ENCODE data around the gene GPR108.
"Not testable (repeated sequence)": the region's sequence is repeated elsewhere in the genome, so short reads cannot be mapped to it uniquely, and the experiment has no call there.

Gene GPR108

DNA sequence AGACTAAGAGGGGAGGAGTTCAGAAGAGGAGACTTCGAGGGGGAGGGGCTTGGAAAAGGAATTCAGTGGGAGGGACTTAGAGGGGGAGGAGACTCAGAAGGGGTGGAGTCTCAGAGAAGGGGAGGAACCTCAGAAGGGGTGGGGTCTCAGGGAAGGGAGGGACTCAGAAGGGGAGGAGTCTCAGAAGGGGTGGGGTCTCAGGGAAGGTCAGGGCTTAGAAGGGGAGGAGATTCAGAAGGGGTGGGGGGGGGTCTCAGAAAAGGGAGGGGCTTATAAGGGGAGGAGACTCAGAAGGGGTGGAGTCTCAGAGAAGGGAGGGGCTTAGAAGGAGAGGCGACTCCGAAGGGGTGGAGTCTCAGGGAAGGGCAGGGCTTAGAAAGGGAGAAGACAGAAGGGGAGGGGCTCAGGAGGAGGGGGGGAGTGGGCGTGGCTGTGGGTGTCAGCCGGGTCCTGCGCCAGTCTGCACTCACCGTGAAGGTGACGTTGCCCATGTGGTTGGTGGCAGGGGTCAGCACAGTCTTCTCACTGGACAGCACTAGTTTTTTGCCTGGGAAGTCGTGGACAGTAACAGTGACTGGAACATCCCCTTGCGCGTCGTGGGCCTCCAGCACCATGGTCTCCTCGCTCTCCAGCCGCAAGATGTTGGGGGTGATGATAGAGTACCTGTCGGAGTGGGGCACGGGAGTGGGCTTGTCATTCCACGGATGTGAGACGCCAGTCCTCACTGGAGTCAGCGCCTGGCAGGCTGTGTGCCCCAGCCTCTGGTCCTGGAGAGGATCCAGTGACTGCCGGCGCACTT lies 18.4 kb downstream of the GPR108 start:
- no peak for DNase-seq

DNA sequence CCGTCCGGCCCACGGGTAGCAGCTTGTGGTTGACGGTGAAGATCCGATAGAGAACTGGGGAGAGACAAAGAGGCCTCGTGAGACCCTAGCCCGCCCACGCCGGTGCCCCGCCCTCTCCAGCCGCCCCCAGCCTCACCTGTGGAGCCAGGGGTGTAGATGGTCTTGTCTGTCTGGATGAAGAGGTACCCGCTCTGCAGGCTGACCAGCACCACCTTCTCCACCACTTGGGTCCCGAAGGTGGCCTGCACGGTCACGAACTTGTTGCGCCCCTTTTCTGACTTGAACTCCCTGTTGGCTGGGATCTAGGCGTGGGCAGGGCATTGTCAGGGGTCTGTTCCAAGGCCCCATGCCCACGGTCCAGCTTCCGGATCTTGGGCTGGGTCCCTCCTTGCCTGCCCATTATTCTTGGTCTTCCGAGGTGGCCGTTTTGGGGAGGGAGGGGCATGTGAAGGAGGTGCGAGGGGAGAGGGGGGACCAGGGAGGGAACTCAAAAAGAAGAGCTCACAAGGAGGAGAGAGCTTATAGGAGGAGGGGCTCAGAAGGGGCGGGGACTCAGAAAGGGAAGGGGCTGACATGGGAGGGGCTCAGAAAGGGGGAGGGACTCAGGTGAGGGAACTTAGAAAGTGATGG lies 19.2 kb downstream of the GPR108 start:
- no peak for DNase-seq

DNA sequence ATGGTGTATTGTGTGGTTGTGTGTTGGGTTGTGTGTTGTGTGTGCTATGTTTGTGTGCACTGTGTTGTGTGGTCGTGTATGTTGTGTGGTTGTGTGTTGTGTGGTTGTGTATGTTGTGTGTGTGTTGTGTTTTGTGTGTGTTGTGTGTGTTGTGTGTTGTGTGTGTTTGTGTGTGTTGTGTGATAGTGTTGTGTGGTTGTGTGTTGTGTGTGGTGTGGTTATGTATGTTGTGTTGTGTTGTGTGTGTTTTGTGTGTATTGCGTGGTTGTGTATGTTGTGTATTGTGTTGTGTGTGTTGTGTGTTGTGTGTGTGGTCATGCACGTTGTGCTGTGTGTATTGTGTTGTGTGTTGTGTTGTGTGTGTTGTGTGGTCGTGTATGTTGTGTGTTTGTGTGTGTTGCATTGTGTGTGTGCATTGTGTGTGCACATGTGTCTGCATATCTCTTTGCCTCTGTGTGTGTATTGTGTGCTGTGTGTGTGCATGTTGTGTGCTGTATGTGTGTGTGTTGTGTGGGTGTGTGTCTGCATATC lies 19.9 kb downstream of the GPR108 start:
- no peak for DNase-seq

DNA sequence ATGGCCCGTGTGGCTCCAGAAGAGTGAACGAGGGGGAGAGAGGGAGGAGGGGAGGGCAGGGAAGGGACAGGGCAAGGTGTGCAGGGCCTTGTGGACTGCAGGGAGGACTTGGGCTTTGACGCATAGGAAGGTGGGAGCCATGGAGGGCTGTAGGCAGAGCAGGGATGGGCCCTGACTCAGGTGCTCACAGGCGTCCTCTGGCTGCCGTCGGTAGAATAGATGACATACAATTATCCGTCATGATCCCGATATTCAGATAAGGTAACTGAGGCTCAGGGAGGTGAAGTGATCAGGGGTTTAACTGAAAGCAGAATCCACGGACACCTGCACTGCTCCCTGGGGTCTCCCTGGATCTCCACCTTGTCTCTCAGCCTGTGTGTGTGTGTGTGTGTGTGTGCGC lies 20.3 kb downstream of the GPR108 start:
- no peak for DNase-seq

DNA sequence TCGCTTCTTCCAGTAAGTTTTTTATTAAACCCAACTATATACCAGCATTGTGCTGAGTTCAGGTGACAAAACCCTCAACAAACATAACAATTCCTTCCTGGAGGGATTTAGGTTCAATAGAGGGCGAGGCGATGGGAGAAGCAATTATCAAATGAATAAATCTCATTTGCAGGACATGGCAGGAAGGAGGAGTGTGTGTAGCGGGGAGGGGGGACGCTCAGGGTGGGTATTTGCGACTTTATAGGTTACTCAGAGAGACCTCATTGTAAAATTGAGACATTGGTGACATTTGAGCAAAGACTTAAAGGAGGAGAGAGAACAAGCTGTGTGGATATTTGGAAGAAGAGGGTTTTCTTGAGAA lies 20.8 kb downstream of the GPR108 start:
- DNase-seq = no peak

DNA sequence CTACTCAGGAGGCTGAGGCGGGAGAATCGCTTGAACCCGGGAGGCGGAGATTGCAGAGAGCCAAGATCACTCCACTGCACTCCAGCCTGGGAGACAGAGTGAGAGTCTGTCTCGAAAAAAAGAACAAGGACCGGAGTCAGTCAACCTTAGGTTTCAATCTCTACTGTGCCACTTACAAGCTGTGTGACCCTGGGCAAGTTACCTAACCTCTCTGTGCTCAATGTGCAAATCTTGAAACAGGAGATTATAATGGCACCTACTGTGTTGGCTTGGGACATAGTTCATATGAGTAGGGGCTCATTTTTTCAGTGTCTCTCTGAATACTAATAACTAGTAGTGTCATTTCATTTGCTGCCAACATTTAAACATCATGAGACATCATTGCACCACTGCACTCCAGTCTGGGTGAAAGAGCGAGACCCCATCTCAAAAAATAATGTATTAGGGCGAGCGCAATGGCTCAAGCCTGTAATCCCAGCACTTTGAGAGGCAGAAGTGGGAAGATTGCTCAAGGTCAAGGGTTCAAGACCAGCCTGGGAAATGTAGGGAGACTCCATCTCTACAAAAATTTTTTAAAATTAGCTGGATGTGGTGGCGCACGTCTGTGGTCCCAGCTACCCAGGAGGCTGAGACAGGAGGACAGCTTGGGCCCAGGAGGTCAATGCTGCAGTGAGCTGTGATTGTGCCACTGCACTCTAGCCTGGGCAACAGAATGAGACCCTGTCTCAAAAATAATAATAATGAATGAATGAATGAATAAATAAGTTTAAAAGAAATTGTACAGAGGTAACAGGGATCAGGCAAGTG lies 22.4 kb downstream of the GPR108 start:
- DNase-seq = no peak

DNA sequence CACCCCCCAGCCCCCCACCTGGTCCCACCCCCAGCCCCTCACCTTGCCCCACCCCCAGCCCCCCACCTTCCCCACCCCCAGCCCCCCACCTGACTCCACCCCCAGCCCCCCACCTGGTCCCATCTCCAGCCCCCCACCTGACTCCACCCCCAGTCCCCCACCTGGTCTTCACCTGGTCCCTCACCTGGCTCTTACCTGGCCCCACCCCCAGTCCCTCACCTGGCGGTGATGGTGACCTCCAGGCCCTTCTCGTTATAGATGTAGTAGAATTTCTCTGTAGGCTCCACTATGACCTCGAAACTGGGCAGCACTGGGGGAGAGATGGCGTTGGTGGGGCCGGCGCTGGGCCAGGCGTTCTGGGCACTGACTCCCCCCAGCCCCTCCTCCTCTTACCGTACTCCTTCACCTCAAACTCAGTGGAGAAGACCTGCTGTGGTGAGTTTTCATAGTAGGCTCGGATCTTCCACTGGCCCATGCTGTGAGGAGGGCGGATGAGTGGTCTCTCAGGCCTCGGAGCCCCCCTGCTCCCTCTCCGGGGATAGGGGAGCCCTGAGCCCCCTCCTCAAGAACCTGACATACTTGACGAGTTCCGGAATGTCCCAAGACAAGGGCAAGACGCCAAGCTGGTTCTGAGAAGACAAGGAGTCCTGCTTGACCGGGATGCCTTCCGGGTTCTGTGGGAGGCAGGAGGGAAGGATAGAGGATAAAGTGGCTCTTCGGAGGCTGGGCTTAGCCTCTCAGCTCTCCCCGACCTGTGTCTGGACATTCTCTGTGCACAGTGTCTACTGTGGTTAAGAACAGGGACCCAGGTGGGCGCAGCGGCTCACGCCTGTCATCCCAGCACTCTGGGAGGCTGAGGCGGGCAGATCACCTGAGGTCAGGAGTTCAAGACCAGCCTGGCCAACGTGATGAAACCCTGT lies 23.3 kb downstream of the GPR108 start:
- DNase-seq = no peak

DNA sequence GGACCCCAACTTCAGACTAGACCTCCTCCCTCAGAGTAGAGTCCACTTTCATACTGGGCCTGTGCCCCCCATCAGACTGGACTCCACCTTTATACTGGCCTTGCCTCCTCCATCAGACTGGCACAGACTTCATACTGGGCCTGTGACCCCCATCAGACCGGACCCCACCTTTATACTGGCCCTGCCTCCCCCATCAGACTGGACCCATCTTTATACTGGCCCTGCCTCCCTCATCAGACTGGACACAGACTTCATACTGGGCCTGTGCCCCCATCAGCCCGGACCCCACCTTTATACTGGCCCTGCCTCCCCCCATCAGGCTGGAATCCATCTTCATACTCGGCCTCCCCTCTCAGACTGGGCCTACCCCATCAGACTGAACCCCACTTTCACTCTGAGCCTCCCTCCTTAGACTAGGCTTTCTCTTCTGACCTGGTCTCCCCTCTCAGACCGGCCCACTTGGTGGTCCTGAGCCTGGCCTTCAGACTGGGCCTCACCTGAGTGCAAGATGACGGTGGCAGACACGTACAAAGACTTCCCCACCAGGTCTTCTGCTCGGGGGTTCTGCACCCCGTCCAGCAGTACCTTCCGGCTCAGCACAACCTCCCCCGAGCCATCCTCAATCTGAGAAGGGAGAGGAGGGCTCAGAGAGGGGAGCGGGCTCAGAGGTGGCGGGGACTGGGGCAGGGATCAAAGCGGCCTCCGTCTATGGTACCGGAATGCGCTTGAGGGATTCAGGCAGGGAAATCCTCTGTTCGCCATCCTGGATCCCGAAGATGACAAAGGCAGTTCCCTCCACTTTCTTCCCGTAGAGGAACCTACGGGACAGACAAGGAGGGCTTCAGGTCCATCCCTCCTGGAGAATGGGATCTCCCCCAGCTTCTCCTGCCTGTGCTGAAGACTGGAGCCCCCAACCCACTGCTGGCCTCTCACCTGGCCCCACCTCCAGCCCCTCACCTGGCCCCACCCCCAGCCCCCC lies 24.4 kb downstream of the GPR108 start:
- no peak for DNase-seq

DNA sequence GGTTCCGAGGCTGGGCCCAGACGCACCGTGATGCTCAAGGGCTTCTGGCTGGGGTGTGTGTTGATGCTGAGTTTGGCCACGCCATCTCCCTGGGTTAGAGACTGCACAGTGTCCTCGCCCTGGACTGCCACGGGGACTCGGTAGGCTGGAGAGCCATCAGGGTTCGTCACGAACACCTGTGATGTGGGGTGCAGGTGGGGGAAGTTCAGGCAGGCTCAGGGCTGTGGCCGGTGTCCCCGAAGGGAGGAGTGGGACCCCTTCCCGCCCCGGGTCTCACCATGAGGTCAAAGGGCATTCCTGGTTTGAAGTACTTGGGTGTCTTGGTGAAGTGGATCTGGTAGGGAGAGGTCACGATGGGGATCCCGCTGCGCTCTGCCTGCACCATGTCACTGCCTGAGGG lies 25.1 kb downstream of the GPR108 start:
- DNase-seq = no peak

DNA sequence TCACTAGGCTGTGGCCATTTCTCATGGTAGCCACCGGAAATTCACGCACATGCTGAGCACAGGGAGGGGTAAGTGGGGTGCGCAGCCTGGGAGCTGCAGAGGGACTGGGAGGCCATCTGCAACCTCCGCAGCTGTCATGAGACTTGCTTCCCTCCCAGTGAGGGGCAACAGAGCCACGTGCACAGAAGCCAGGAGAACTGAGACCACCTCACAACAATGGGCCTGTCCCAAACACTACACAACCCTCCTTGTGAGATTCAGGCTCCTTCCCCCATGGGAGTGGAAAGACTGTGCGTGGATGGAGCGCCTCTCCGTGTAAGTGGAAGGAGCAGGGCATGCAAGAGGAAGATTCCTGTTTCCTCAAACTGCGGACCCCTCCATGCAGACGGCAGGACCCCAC lies 25.8 kb downstream of the GPR108 start:
- no peak for DNase-seq

DNA sequence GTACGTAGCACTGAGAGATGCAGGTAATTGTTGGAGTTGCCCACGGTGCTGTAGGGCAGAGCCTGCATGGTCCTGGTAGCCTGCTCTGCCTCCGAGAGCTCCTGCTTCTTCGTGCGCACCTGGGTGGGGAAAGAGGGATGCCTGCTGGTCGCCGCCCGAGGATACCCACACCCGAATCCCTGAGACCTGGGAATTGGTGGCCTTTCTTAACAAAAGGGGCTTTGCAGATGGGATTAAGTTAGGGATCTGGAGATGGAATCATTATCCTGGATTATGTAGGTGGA lies 26.4 kb downstream of the GPR108 start:
- DNase-seq = no peak

DNA sequence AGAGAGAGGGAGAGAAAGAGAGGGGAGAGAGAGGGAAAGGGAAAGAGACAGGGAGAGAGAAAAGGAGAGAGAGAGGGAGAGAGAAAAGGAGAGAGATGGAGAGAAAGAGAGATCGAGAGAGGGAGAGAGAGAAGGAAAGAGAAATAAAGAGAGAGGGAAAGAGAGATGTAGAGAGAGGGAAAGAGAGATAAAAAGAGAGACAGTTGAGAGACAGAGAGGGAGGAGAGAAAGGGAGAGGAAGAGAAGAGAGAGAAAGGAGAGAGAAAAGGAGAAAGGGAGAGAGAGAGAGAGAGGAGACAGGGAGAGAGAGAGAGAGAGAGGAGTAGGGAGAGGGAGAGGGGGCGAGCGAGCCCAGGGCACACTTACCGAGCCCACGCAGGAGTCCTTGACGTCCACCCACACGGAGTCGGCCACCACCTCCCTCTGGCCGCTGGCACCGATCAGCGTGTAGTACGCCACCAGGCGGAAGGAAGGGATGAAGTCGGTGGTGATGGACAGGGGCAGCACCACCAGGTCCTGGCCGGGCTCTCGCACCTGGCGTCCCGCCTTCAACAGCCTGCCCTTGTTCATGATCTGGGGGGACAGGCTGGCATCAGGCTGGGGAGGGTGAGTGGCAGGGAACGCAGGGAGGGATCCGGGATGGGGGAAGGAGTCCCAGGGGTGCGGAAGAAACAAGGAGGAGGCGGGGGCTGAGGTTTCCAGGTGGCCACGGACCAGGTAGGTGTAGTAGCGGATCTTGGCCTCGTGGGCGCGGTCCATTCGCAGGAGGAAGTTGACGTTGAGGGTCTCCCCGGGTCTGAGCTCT lies 26.9 kb downstream of the GPR108 start:
- no peak for DNase-seq

DNA sequence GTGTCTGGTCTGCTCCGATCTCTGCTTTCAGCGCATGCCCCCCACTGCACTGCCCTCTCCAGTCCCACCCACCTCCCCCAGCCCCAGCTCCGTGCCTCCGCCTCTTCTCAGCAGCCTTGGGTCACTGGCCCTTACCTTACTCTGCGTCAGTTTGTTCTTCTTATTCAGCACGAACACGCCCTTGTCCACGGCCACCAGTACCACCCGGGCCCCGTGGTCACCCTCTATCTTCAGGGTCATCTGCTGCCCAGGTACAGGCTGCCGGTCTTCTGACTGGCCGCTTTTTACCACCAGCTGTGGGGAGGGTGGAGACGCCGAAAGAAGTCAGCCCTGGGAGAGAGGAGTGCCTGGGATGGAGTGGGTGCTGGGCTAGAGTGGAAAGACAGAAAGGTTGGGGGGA lies 27.8 kb downstream of the GPR108 start:
- DNase-seq = no peak

DNA sequence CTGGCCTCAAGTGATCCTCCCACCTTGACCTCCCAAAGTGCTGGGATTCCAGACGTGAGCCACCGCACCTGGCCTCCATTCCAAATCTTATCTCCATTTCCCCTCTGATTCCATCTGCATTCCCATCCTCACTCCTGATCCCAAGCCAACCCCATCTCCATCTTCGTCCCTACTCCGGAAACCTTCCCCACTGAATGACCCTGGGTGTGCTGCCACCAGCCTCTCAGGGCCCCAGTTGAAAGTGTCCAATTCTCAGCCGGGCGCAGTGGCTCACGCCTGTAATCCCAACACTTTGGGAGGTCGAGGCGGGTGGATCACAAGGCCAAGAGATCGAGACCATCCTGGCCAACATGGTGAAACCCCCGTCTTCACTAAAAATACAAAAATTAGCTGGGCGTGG lies 28.5 kb downstream of the GPR108 start:
- DNase-seq = not testable (repeated sequence)

DNA sequence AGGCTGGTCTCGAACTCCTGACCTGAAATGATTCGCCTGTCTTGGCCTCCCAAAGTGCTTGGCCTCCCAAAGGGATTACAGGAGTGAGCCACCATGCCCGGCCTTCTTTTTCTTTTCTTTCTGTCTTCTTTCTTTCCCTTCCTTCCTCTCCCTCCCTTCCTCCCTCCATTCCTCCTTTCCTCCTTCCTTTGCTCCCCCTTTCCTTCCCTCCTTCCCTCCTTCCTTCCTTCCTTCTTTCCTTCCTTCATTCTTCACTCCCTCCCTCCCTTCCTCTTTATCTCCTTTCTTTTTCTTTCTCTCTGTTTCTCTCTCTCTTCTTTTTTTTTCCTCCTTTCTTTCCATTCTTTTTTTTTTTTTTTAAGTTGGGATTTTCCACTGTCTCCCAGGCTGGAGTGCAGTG lies 29.0 kb downstream of the GPR108 start:
- DNase-seq = no peak

DNA sequence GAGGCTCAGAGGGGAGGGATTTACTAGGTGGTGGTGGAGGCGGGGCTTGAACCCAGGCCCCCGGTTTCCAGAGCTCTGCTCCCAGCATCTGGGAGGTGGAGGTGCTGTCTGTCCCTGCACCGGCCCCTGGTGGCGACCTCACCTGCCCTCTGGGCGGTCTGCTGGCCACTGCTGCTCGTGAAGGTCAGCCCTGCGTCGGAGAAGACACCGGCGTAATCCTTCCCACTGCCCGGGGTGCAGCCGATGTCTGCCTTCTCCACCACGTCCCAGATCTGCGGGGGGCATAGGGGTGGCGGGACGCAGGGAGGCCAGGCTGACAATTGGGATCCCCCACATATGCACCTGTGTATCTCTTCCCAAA lies 29.7 kb downstream of the GPR108 start:
- DNase-seq = no peak

DNA sequence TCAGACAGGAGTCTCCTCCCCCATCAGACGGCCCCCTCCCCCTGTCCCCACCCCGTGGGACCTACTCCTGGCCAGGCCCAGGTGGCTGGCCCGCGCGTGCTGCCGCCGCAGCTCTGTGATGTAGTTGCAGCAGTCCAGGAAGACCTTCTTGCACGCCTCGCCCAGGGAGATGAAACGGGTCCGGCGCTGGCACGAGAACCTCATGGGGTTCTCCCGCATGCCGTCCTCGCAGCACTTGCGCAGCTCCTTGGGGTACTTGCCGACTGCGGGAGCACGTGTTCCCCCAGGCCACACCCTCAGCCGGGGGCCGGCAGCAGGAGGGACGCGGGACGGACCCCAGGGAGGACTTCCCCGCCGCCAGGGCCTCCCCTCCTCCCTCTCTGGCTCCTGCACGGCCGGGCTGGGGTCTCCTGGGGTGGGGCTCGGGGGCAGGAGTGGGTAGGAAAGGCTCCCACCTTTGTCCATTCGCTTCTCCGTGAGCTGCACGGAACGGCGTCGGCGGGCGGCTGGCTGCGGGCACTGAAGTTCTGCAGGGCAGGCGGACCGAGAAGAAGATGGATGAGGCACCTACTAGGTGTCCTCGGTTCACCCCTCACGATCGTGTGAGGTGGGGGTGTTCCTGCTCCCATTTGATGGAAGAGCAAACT lies 30.2 kb downstream of the GPR108 start:
- no peak for DNase-seq

DNA sequence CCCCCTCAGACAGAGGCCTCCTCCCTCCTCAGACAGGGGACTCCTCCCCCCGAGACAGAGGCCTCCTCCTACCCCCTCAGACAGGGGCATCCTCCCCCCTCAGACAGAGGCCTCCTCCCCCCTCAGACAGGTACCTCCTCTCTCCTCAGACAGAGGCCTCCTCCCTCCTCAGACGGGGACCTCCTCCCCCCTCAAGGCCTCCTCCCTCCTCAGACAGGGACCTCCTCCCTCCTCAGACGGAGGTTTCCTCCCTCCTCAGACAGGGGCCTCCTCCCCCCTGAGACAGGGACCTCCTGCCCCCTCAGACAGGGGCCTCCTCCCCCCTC lies 30.8 kb downstream of the GPR108 start:
- DNase-seq = no peak

DNA sequence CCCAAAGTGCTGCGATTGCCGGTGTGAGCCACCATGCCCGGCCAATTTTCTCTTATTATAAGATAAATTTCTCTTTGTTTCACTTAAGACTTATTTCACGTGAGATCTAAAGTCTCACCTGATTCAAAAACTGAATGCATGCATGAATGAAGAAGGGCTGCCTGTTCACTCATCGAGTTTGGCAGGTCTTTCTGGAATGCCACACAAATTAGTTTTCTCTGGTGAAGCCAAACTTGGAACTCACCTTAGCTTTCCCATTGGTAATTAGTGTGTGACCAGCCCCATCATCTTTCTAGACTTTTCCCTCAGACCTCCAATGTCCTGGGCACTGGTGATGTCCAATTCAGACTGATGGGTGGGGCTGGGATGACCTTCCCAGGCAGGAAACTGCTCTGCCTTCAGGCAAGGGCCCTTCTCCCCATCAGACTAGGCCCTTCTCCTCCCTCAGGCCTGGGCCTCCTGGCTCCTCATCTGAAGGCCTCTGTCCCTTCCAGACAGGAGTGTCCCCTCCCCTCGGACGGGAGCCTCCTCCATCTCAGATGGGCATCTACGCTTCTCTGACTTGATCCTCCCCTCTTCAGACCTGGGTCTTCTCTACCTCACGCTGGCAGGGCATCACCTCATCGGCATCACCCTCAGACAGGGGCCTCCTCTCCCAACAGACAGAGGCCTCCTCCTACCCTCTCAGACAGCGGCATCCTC lies 31.3 kb downstream of the GPR108 start:
- DNase-seq = no peak

Data from NCI-H1436 (cell line).